OCI-LY1 (cell line): ENCODE measurements around the gene RPL18A.

Experiments used
- H2AFZ ChIP-seq: fragments of 200-600 bp; sonication (generic), shearing (Covaris generic); 2 replicates; pipeline ENCODE4 v1.6.0; 2014; ENCODE audit warnings: antibody characterized with exemption, mild to moderate bottlenecking, low read length
- H3F3A ChIP-seq: fragments of 200-600 bp; sonication (generic), shearing (Covaris generic); 2 replicates; pipeline ENCODE4 v1.6.0; 2014; ENCODE audit warnings: mild to moderate bottlenecking, antibody characterized with exemption, low read length, moderate library complexity; ENCODE audit not compliant: insufficient read depth
- H3K27ac ChIP-seq: fragments of 200-600 bp; sonication (generic); 2 replicates; pipeline ENCODE4 v1.5.1; 2014; ENCODE audit warnings: low read length, mixed run types, mild to moderate bottlenecking, low read depth; ENCODE audit not compliant: poor library complexity, severe bottlenecking
- H3K27me3 ChIP-seq: fragments of 200-600 bp; sonication (generic); 2 replicates; pipeline ENCODE4 v1.6.0; 2014; ENCODE audit warnings: antibody characterized with exemption, mild to moderate bottlenecking, low read length, moderate library complexity; ENCODE audit not compliant: insufficient read depth
- H3K36me3 ChIP-seq: fragments of 200-600 bp; sonication (generic); 2 replicates; pipeline ENCODE4 v1.6.1; 2014; ENCODE audit warnings: mild to moderate bottlenecking, antibody characterized with exemption, low read length, moderate library complexity, mixed read lengths; ENCODE audit not compliant: insufficient read depth
- H3K4me1 ChIP-seq: fragments of 200-600 bp; sonication (generic); 2 replicates; pipeline ENCODE4 v1.5.1; 2014; ENCODE audit warnings: mild to moderate bottlenecking, low read length, moderate library complexity; ENCODE audit not compliant: insufficient read depth, severe bottlenecking
- H3K4me2 ChIP-seq: fragments of 200-600 bp; sonication (generic), shearing (Covaris generic); 2 replicates; pipeline ENCODE4 v1.6.1; 2014; ENCODE audit warnings: low read length
- H3K4me3 ChIP-seq: fragments of 200-600 bp; sonication (generic); 2 replicates; pipeline ENCODE4 v1.5.1; 2014; ENCODE audit warnings: low read length, low read depth, mild to moderate bottlenecking, mixed read lengths; ENCODE audit not compliant: poor library complexity, severe bottlenecking
- H3K79me2 ChIP-seq: fragments of 200-600 bp; shearing (Covaris generic); 2 replicates; pipeline ENCODE4 v1.6.1; 2016; ENCODE audit warnings: mixed run types, low read length, mixed read lengths; ENCODE audit not compliant: insufficient read depth
- H3K9ac ChIP-seq: fragments of 200-600 bp; sonication (generic), shearing (Covaris generic); 2 replicates; pipeline ENCODE4 v1.6.1; 2014; ENCODE audit warnings: mild to moderate bottlenecking, low read length, mixed read lengths
- H3K9me2 ChIP-seq: fragments of 200-600 bp; sonication (generic), shearing (Covaris generic); 2 replicates; pipeline ENCODE4 v1.6.1; 2014; ENCODE audit warnings: low read depth, mild to moderate bottlenecking, low read length, mixed read lengths
- H3K9me3 ChIP-seq: fragments of 200-600 bp; shearing (Covaris generic); 2 replicates; pipeline ENCODE4 v1.6.1; 2014; ENCODE audit warnings: low read length, mixed read lengths
- H4K20me1 ChIP-seq: fragments of 200-600 bp; sonication (generic), shearing (Covaris generic); 2 replicates; pipeline ENCODE4 v1.6.0; 2016; ENCODE audit warnings: mild to moderate bottlenecking, low read length; ENCODE audit not compliant: insufficient read depth
- CTCF ChIP-seq: fragments of 200-600 bp; sonication (generic), shearing (Covaris generic); IDR thresholded peaks from 2 replicates; pipeline ENCODE4 v1.5.1; 2017; ENCODE audit warnings: mild to moderate bottlenecking, antibody characterized with exemption, low read length, moderate library complexity, mixed read lengths
- EZH2 ChIP-seq: fragments of 200-600 bp; sonication (generic), shearing (Covaris generic); IDR thresholded peaks from 2 replicates; pipeline ENCODE4 v1.8.0; 2017; ENCODE audit warnings: borderline replicate concordance, mixed run types, mild to moderate bottlenecking, antibody characterized with exemption, low read length, moderate library complexity, mixed read lengths

RPL18A gene

DNA sequence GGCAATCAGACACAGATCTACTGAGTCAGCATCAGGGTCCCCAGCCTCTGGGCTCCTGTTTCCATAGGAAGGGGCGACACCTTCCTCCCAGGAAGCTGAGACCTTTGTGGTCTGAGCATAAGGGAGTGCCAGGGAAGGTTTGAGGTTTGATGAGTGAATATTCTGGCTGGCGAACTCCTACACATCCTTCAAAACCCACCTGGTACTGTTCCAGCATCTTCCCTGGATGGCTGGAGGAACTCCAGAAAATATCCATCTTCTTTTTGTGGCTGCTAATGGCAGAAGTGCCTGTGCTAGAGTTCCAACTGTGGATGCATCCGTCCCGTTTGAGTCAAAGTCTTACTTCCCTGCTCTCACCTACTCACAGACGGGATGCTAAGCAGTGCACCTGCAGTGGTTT lies 47.6 kb upstream of the RPL18A start:
- Histone ChIP-seq H3K36me3 (no peaks in the 10 kb centered on the region), H3F3A (no peaks in the 10 kb centered on the region), H2AFZ (no peak overlapping the region), H3K79me2 (no peaks in the 10 kb centered on the region), H3K27me3 (peaks cover 8% of the 10 kb centered on the region; the same call in 1 of the 2 replicates), H3K4me1 (no peaks in the 10 kb centered on the region), H3K9me3 (no peaks in the 10 kb centered on the region), H3K9me2 (no peaks in the 10 kb centered on the region), H3K4me3 (no peak overlapping the region), H4K20me1 (no peaks in the 10 kb centered on the region), H3K27ac (no peak overlapping the region), H3K4me2 (no peak overlapping the region), H3K9ac (no peak overlapping the region)
- no peak for TF ChIP-seq CTCF
- TF ChIP-seq EZH2: no peak

DNA sequence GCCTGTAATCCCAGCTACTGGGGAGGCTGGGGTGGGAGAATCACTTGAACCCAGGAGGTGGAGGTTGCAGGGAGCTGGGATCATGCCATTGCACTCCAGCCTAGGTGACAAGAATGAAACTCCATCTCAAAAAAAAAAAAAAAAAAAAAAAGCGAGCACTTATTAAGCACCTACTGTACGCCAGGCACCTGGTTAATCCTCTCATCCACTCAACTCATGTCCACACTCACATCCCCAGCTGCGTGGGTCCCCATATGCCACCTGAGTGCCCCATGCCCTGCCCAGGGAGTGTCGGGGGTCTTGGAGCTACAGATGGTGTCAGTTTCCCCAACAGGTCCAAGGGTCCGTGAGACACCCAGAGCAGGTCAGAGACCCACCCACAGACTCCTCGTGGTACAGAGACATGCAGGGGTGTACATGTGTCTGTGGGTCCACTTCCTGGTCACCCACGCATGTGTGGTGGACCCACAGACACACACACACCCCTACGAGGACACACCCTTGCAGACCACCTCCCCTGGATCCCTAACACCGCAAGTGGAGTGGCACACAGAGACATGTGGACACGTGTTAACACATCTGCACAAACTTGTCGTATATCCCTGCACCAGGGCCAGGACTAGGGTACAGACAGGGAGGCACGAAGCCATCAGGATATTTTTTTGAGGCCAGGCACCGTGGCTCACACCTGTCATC lies 41.9 kb upstream of the RPL18A start:
- H3K9me3 ChIP-seq: no peaks in the 10 kb centered on the region
- H4K20me1 ChIP-seq: no peaks in the 10 kb centered on the region
- H3K36me3 ChIP-seq: no peaks in the 10 kb centered on the region
- H3K9me2 ChIP-seq: no peaks in the 10 kb centered on the region
- no peak overlapping the region for H3K4me3 ChIP-seq
- H3K79me2 ChIP-seq: no peaks in the 10 kb centered on the region
- H2AFZ ChIP-seq: no peak overlapping the region
- H3K4me1 ChIP-seq: peaks cover 6% of the 10 kb centered on the region
- no peak overlapping the region for H3K4me2 ChIP-seq
- no peak overlapping the region for H3K9ac ChIP-seq
- no peak overlapping the region for H3K27ac ChIP-seq
- TF ChIP-seq EZH2 (no peak), CTCF (no peak)
- H3K27me3 ChIP-seq: peaks cover 8% of the 10 kb centered on the region; the same call in 1 of the 2 replicates
- no peaks in the 10 kb centered on the region for H3F3A ChIP-seq

- no peak within 1 kb of the TSS for H3K9ac ChIP-seq
These were observed 38.5 kb upstream of the RPL18A start, which contains the start of gene INSL3 for GRCh38 chr19:17821190-17821589. Gene INSL3 (minus strand): TSS chr19:17821519. CDS start chr19:17821506, 13 bp downstream.

More at GRCh38 chr19:17821190-17821589, 38.5 kb upstream of the RPL18A start, which contains the start of gene INSL3:
- no peaks in the 10 kb centered on the region for H3F3A ChIP-seq
- H3K9me3 ChIP-seq: no peaks in the 10 kb centered on the region
- no peaks in the 10 kb centered on the region for H3K9me2 ChIP-seq
- H3K79me2 ChIP-seq: no peaks in the 10 kb centered on the region
- no peak within 1 kb of the TSS for H3K4me2 ChIP-seq
- H3K27ac ChIP-seq: no peak within 1 kb of the TSS
- no peak within 1 kb of the TSS for H3K4me3 ChIP-seq
- no peak within 1 kb of the TSS for H2AFZ ChIP-seq
- H3K4me1 ChIP-seq: peaks cover 6% of the 10 kb centered on the region
- no peaks in the 10 kb centered on the region for H3K36me3 ChIP-seq
- peaks cover 7% of the 10 kb centered on the region; the same call in 1 of the 2 replicates for H3K27me3 ChIP-seq
- no peak for TF ChIP-seq EZH2
- TF ChIP-seq CTCF: no peak
- no peaks in the 10 kb centered on the region for H4K20me1 ChIP-seq
